Stimulated activated CD4-positive, alpha-beta T cell treated with anti-CD3 and anti-CD28 coated beads, Interleukin-12 subunit alpha, Interleukin-12 subunit beta, amount 100 ng/mL, for 48 hours (primary cell): ENCODE data around the gene HLA-DQB1.

Experiments
- DNase-seq, 3 donors: peaks; one replicate each; pipeline ENCODE4 v3.0.0-alpha.2; 2020; ENCODE audit warnings: low read depth in 2 of 3, low spot score in 1 of 3

Gene HLA-DQB1

GRCh38 chr6:32627831-32628230 lies 38.6 kb downstream of the HLA-DQB1 start:
- DNase-seq, result no peak

GRCh38 chr6:32627249-32627648 lies 39.2 kb downstream of the HLA-DQB1 start:
- no peak for DNase-seq

GRCh38 chr6:32625137-32625536 lies 41.3 kb downstream of the HLA-DQB1 start:
- no peak for DNase-seq

- no peak for DNase-seq
Measured at GRCh38 chr6:32624565-32624964, 41.9 kb downstream of the HLA-DQB1 start.

- no peak for DNase-seq
Measured at GRCh38 chr6:32623693-32624092, 42.8 kb downstream of the HLA-DQB1 start.

GRCh38 chr6:32622545-32623401 lies 43.7 kb downstream of the HLA-DQB1 start:
- peak; percentile 14 to 25 (median 19) for DNase-seq

GRCh38 chr6:32621372-32621771 lies 45.1 kb downstream of the HLA-DQB1 start:
- no peak for DNase-seq

- DNase-seq, result no peak
Measured at GRCh38 chr6:32617751-32618150, 48.7 kb downstream of the HLA-DQB1 start.

GRCh38 chr6:32615885-32616532 lies 50.4 kb downstream of the HLA-DQB1 start:
- DNase-seq, result no peak

- DNase-seq, result no peak
Measured at GRCh38 chr6:32614366-32615081, 51.9 kb downstream of the HLA-DQB1 start.

- no peak for DNase-seq
Measured at GRCh38 chr6:32613475-32613874, 53.0 kb downstream of the HLA-DQB1 start.

- DNase-seq, result no peak
Measured at GRCh38 chr6:32610682-32611296, 55.7 kb downstream of the HLA-DQB1 start.

- peak in 2 of 3 donors; percentile 10 to 37 for DNase-seq
Measured at GRCh38 chr6:32609731-32610640, 56.5 kb downstream of the HLA-DQB1 start.
